GM23338 (cell line): ENCODE measurements around the gene RGMB. TPM values are rescaled to one million over a fixed set of nuclear protein-coding genes. Genes with fewer than 3 reads are reported as not detected.

Experiments used
- ATAC-seq: fragments of 200-7000 bp; cut with Tn5 transposase; 3 replicates; pipeline ENCODE4 v1.9.1; 2020
- DNase-seq: peaks from one replicate; pipeline ENCODE4 v3.0.0-alpha.2; 2015; ENCODE audit warnings: low spot score
- H2AFZ ChIP-seq: fragments of 200-600 bp; sonication (generic); 2 replicates; pipeline ENCODE4 v1.8.0; 2016; ENCODE audit warnings: antibody characterized with exemption, mild to moderate bottlenecking, moderate library complexity
- H3F3A ChIP-seq: fragments of 200-600 bp; sonication (generic); replicated peaks from 2 replicates; pipeline ENCODE4 v1.8.0; 2017; ENCODE audit warnings: antibody characterized with exemption, mixed run types, low read depth
- H3K27ac ChIP-seq: fragments of 200-600 bp; sonication (generic); 2 replicates; pipeline ENCODE4 v1.6.1; 2016; ENCODE audit warnings: low read depth
- H3K27me3 ChIP-seq: fragments of 200-600 bp; sonication (generic); 2 replicates; pipeline ENCODE4 v1.8.0; 2016; ENCODE audit warnings: mild to moderate bottlenecking, mixed run types, moderate library complexity; ENCODE audit not compliant: insufficient read depth
- H3K36me3 ChIP-seq: fragments of 200-600 bp; sonication (generic); 2 replicates; pipeline ENCODE4 v1.8.0; 2016; ENCODE audit warnings: mild to moderate bottlenecking; ENCODE audit not compliant: insufficient read depth
- H3K4me1 ChIP-seq: fragments of 200-600 bp; sonication (generic); 2 replicates; pipeline ENCODE4 v1.8.0; 2016; ENCODE audit warnings: mild to moderate bottlenecking, moderate library complexity; ENCODE audit not compliant: insufficient read depth
- H3K4me2 ChIP-seq: fragments of 200-600 bp; sonication (generic); 2 replicates; pipeline ENCODE4 v1.7.1; 2017; ENCODE audit warnings: mixed run types
- H3K4me3 ChIP-seq: fragments of 200-600 bp; sonication (generic); 2 replicates; pipeline ENCODE4 v1.6.1; 2016; ENCODE audit warnings: mixed run types
- H3K79me2 ChIP-seq: fragments of 200-600 bp; sonication (generic); replicated peaks from 2 replicates; pipeline ENCODE4 v1.8.0; 2017; ENCODE audit warnings: mild to moderate bottlenecking; ENCODE audit not compliant: insufficient read depth
- H3K9me2 ChIP-seq: fragments of 200-600 bp; sonication (generic); 2 replicates; pipeline ENCODE4 v1.8.0; 2017; ENCODE audit not compliant: insufficient read depth
- H4K20me1 ChIP-seq: fragments of 200-600 bp; sonication (generic); replicated peaks from 2 replicates; pipeline ENCODE4 v1.8.0; 2017; ENCODE audit warnings: mild to moderate bottlenecking; ENCODE audit not compliant: insufficient read depth
- H3K27ac Mint-ChIP-seq: 2 replicates; pipeline ENCODE4 v1.8.0; 2020; ENCODE audit warnings: inconsistent platforms, mild to moderate bottlenecking, moderate library complexity, mixed read lengths
- H3K27me3 Mint-ChIP-seq: 3 replicates; pipeline ENCODE4 v1.8.0; 2022; ENCODE audit warnings: low read depth, mild to moderate bottlenecking, moderate library complexity, mixed read lengths, inconsistent platforms; ENCODE audit not compliant: insufficient read depth, poor library complexity
- H3K36me3 Mint-ChIP-seq: 3 replicates; pipeline ENCODE4 v1.8.0; 2021; ENCODE audit warnings: low read depth, mild to moderate bottlenecking, inconsistent platforms, moderate library complexity, mixed read lengths
- H3K4me1 Mint-ChIP-seq: 3 replicates; pipeline ENCODE4 v1.8.0; 2020; ENCODE audit warnings: mild to moderate bottlenecking, inconsistent platforms, mixed read lengths
- H3K4me3 Mint-ChIP-seq: 3 replicates; pipeline ENCODE4 v1.8.0; 2021; ENCODE audit warnings: moderate library complexity, mild to moderate bottlenecking, inconsistent platforms, mixed read lengths
- H3K9me3 Mint-ChIP-seq: 3 replicates; pipeline ENCODE4 v1.8.0; 2020; ENCODE audit warnings: moderate library complexity, mild to moderate bottlenecking, inconsistent platforms, mixed read lengths
- CREB1 ChIP-seq: fragments of 250-450 bp; sonication (Bioruptor Pico); IDR thresholded peaks from 2 replicates; pipeline ENCODE4 v1.5.0; 2020; ENCODE audit warnings: low read depth, mild to moderate bottlenecking, moderate library complexity
- EZH2 ChIP-seq: fragments of 200-600 bp; sonication (generic); IDR thresholded peaks from one replicate; pipeline ENCODE4 v1.8.0; 2017; ENCODE audit warnings: antibody characterized with exemption, mild to moderate bottlenecking, low read depth; ENCODE audit not compliant: unreplicated experiment
- EZH2phosphoT487 ChIP-seq: fragments of 200-600 bp; sonication (generic); IDR thresholded peaks from one replicate; pipeline ENCODE4 v1.8.1; 2018; ENCODE audit warnings: antibody characterized with exemption; ENCODE audit not compliant: unreplicated experiment
- JUNB ChIP-seq: IDR thresholded peaks from one replicate; pipeline ENCODE4 v1.6.1; 2016; ENCODE audit warnings: antibody characterized with exemption; ENCODE audit not compliant: unreplicated experiment
- NANOG ChIP-seq: IDR thresholded peaks from 2 replicates; pipeline ENCODE4 v1.6.1; 2016; ENCODE audit warnings: antibody characterized with exemption, borderline replicate concordance
- POLR2AphosphoS5 ChIP-seq: IDR thresholded peaks from 2 replicates; pipeline ENCODE4 v1.6.1; 2016; ENCODE audit warnings: antibody characterized with exemption, low read depth
- STAT1 ChIP-seq: IDR thresholded peaks from one replicate; pipeline ENCODE4 v1.6.1; 2016; ENCODE audit warnings: antibody characterized with exemption; ENCODE audit not compliant: unreplicated experiment
- ZNF114 ChIP-seq: fragments of 250-450 bp; sonication (Bioruptor Pico); IDR thresholded peaks from 2 replicates; pipeline ENCODE4 v1.5.0; 2020; ENCODE audit warnings: mild to moderate bottlenecking, moderate library complexity
- ZNF331 ChIP-seq: fragments of 250-450 bp; sonication (Bioruptor Pico); IDR thresholded peaks from 2 replicates; pipeline ENCODE4 v1.5.0; 2020; ENCODE audit warnings: low read depth, mild to moderate bottlenecking, moderate library complexity
- polyA plus RNA-seq: library from polyadenylated mRNA; unstranded; fragments of >200 nt; fragmentation: Nextera tagmentation; extraction: Ambion mirVana; gene quantifications from 2 replicates; pipeline ENCODE4 v1.2.1, GENCODE V29; 2016
- total RNA-seq: library from RNA; depleted of rRNA; stranded (reverse); fragments of >200 nt; shearing (Covaris generic); gene quantifications from 2 replicates; pipeline ENCODE4 v1.2.3, GENCODE V29; 2014
- TF ChIP-seq, protein P1 (sequence below): fragments of 250-450 bp; sonication (Bioruptor Pico); IDR thresholded peaks from 2 replicates; pipeline ENCODE4 v1.5.0; 2020; ENCODE audit warnings: mild to moderate bottlenecking, moderate library complexity
- TF ChIP-seq, protein P2 (sequence below): IDR thresholded peaks from one replicate; pipeline ENCODE4 v1.6.1; 2018; ENCODE audit warnings: antibody characterized with exemption; ENCODE audit not compliant: unreplicated experiment
- TF ChIP-seq, protein P3 (sequence below), 2 experiments: fragments of 200-600 bp in 1 of 2; sonication (generic) in 1 of 2; conservative IDR thresholded peaks; 2 replicates each; pipeline versions ENCODE4 v1.5.1 to v1.6.1; 2016 to 2017; ENCODE audit warnings: antibody characterized with exemption in 2 of 2, low read depth in 2 of 2, mild to moderate bottlenecking in 2 of 2, moderate library complexity in 1 of 2

The RGMB gene
- total and polyA plus RNA-seq, 2 experiments from 2014 or later = 21.7 to 34.3 TPM

DNA sequence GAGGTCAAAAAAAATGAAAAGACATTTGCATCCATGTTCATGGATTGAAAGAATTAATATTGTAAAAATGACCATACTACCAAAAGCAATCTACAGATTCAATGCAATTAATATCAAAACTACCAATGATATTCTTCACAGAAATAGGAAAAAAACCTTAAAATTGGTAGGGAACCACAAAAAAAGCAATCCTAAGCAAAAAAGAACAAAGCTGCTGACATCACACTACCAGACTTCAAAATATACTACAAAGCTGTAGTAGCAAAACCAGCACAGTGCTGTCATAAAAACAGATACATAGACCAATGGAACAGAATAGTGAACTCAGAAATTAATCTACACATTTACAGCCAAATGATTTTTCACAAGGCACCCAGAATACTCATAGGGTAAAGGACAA lies 34.3 kb downstream of the RGMB start:
- DNase-seq (no peak), ATAC-seq (no peak)
- Histone ChIP-seq H3K79me2 (no peaks in the 10 kb centered on the region), H3K4me2 (no peak overlapping the region), H3K4me3 (no peak overlapping the region), H4K20me1 (no peaks in the 10 kb centered on the region), H3K27me3 (no peaks in the 10 kb centered on the region), H2AFZ (no peak overlapping the region), H3F3A (no peaks in the 10 kb centered on the region), H3K36me3 (0 out of 2 replicates have a peak, but pooled peaks cover 3% of the 10 kb centered on the region), H3K9me2 (no peaks in the 10 kb centered on the region), H3K27ac (no peak overlapping the region), H3K4me1 (no peaks in the 10 kb centered on the region)
- Mint-ChIP-seq H3K27ac (no peak overlapping the region), H3K9me3 (peaks cover 35% of the 10 kb centered on the region), H3K27me3 (peaks cover 4% of the 10 kb centered on the region), H3K36me3 (peaks cover 28% of the 10 kb centered on the region), H3K4me1 (no peaks in the 10 kb centered on the region), H3K4me3 (no peak overlapping the region)
- no peak for TF ChIP-seq CREB1
- no peak for TF ChIP-seq POLR2AphosphoS5
- TF ChIP-seq STAT1 = no peak
- no peak for TF ChIP-seq JUNB

DNA sequence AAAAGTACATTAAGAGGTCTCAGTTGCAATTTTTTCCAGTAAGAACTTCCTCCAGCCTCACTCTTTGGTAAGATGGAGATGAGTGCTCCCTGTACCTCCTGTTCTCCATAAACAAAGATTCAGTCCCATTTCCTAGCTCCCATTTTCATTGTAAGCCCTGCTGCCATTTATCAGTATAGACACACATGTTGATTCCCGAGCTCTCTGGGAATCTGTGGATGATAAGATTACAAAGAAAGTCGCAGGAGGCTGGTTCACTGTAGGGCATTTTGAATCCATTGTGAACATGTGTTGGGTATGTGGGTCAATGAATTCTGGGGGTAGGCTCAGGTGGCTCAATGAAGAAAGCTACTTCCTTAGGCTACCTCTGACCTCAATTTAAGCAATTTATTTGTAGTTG lies 36.7 kb downstream of the RGMB start:
- H2AFZ ChIP-seq = no peak overlapping the region
- no peak overlapping the region for H3K4me2 ChIP-seq
- H3F3A ChIP-seq = no peaks in the 10 kb centered on the region
- H4K20me1 ChIP-seq = no peaks in the 10 kb centered on the region
- H3K27me3 Mint-ChIP-seq = peaks cover 2% of the 10 kb centered on the region
- no peaks in the 10 kb centered on the region for H3K79me2 ChIP-seq
- no peak overlapping the region for H3K27ac Mint-ChIP-seq
- H3K9me3 Mint-ChIP-seq = peaks cover 32% of the 10 kb centered on the region
- H3K4me1 ChIP-seq = no peaks in the 10 kb centered on the region
- H3K27me3 ChIP-seq = no peaks in the 10 kb centered on the region
- no peak overlapping the region for H3K27ac ChIP-seq
- H3K4me3 Mint-ChIP-seq = no peak overlapping the region
- DNase-seq (no peak), ATAC-seq (no peak)
- no peaks in the 10 kb centered on the region for H3K9me2 ChIP-seq
- H3K4me3 ChIP-seq = no peak overlapping the region
- peaks cover 26% of the 10 kb centered on the region for H3K36me3 Mint-ChIP-seq
- no peaks in the 10 kb centered on the region for H3K4me1 Mint-ChIP-seq
- 0 out of 2 replicates have a peak, but pooled peaks cover 3% of the 10 kb centered on the region for H3K36me3 ChIP-seq
- no peak for TF ChIP-seq NANOG
- TF ChIP-seq, protein P1, sequence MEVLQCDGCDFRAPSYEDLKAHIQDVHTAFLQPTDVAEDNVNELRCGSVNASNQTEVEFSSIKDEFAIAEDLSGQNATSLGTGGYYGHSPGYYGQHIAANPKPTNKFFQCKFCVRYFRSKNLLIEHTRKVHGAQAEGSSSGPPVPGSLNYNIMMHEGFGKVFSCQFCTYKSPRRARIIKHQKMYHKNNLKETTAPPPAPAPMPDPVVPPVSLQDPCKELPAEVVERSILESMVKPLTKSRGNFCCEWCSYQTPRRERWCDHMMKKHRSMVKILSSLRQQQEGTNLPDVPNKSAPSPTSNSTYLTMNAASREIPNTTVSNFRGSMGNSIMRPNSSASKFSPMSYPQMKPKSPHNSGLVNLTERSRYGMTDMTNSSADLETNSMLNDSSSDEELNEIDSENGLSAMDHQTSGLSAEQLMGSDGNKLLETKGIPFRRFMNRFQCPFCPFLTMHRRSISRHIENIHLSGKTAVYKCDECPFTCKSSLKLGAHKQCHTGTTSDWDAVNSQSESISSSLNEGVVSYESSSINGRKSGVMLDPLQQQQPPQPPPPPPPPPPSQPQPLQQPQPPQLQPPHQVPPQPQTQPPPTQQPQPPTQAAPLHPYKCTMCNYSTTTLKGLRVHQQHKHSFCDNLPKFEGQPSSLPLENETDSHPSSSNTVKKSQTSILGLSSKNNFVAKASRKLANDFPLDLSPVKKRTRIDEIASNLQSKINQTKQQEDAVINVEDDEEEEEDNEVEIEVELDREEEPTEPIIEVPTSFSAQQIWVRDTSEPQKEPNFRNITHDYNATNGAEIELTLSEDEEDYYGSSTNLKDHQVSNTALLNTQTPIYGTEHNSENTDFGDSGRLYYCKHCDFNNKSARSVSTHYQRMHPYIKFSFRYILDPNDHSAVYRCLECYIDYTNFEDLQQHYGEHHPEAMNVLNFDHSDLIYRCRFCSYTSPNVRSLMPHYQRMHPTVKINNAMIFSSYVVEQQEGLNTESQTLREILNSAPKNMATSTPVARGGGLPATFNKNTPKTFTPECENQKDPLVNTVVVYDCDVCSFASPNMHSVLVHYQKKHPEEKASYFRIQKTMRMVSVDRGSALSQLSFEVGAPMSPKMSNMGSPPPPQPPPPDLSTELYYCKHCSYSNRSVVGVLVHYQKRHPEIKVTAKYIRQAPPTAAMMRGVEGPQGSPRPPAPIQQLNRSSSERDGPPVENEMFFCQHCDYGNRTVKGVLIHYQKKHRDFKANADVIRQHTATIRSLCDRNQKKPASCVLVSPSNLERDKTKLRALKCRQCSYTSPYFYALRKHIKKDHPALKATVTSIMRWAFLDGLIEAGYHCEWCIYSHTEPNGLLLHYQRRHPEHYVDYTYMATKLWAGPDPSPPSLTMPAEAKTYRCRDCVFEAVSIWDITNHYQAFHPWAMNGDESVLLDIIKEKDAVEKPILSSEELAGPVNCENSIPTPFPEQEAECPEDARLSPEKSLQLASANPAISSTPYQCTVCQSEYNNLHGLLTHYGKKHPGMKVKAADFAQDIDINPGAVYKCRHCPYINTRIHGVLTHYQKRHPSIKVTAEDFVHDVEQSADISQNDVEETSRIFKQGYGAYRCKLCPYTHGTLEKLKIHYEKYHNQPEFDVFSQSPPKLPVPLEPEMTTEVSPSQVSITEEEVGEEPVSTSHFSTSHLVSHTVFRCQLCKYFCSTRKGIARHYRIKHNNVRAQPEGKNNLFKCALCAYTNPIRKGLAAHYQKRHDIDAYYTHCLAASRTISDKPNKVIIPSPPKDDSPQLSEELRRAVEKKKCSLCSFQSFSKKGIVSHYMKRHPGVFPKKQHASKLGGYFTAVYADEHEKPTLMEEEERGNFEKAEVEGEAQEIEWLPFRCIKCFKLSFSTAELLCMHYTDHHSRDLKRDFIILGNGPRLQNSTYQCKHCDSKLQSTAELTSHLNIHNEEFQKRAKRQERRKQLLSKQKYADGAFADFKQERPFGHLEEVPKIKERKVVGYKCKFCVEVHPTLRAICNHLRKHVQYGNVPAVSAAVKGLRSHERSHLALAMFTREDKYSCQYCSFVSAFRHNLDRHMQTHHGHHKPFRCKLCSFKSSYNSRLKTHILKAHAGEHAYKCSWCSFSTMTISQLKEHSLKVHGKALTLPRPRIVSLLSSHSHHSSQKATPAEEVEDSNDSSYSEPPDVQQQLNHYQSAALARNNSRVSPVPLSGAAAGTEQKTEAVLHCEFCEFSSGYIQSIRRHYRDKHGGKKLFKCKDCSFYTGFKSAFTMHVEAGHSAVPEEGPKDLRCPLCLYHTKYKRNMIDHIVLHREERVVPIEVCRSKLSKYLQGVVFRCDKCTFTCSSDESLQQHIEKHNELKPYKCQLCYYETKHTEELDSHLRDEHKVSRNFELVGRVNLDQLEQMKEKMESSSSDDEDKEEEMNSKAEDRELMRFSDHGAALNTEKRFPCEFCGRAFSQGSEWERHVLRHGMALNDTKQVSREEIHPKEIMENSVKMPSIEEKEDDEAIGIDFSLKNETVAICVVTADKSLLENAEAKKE (CRISPR knock-in tag) = no peak
- no peak for TF ChIP-seq JUNB
- no peak for TF ChIP-seq EZH2phosphoT487
- TF ChIP-seq, protein P2, sequence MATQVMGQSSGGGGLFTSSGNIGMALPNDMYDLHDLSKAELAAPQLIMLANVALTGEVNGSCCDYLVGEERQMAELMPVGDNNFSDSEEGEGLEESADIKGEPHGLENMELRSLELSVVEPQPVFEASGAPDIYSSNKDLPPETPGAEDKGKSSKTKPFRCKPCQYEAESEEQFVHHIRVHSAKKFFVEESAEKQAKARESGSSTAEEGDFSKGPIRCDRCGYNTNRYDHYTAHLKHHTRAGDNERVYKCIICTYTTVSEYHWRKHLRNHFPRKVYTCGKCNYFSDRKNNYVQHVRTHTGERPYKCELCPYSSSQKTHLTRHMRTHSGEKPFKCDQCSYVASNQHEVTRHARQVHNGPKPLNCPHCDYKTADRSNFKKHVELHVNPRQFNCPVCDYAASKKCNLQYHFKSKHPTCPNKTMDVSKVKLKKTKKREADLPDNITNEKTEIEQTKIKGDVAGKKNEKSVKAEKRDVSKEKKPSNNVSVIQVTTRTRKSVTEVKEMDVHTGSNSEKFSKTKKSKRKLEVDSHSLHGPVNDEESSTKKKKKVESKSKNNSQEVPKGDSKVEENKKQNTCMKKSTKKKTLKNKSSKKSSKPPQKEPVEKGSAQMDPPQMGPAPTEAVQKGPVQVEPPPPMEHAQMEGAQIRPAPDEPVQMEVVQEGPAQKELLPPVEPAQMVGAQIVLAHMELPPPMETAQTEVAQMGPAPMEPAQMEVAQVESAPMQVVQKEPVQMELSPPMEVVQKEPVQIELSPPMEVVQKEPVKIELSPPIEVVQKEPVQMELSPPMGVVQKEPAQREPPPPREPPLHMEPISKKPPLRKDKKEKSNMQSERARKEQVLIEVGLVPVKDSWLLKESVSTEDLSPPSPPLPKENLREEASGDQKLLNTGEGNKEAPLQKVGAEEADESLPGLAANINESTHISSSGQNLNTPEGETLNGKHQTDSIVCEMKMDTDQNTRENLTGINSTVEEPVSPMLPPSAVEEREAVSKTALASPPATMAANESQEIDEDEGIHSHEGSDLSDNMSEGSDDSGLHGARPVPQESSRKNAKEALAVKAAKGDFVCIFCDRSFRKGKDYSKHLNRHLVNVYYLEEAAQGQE = no peak
- no peak for TF ChIP-seq ZNF331 (CRISPR knock-in tag)
- TF ChIP-seq POLR2AphosphoS5 = no peak
- TF ChIP-seq EZH2 = no peak
- no peak for TF ChIP-seq ZNF114
- TF ChIP-seq, protein P3, sequence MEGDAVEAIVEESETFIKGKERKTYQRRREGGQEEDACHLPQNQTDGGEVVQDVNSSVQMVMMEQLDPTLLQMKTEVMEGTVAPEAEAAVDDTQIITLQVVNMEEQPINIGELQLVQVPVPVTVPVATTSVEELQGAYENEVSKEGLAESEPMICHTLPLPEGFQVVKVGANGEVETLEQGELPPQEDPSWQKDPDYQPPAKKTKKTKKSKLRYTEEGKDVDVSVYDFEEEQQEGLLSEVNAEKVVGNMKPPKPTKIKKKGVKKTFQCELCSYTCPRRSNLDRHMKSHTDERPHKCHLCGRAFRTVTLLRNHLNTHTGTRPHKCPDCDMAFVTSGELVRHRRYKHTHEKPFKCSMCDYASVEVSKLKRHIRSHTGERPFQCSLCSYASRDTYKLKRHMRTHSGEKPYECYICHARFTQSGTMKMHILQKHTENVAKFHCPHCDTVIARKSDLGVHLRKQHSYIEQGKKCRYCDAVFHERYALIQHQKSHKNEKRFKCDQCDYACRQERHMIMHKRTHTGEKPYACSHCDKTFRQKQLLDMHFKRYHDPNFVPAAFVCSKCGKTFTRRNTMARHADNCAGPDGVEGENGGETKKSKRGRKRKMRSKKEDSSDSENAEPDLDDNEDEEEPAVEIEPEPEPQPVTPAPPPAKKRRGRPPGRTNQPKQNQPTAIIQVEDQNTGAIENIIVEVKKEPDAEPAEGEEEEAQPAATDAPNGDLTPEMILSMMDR (conservative IDR thresholded peaks at IDR 0.05; ENCODE audit: low read depth in 2 of 2) = no peak
